ENCODE results near the gene PGBD1.

Gene PGBD1, protein sequence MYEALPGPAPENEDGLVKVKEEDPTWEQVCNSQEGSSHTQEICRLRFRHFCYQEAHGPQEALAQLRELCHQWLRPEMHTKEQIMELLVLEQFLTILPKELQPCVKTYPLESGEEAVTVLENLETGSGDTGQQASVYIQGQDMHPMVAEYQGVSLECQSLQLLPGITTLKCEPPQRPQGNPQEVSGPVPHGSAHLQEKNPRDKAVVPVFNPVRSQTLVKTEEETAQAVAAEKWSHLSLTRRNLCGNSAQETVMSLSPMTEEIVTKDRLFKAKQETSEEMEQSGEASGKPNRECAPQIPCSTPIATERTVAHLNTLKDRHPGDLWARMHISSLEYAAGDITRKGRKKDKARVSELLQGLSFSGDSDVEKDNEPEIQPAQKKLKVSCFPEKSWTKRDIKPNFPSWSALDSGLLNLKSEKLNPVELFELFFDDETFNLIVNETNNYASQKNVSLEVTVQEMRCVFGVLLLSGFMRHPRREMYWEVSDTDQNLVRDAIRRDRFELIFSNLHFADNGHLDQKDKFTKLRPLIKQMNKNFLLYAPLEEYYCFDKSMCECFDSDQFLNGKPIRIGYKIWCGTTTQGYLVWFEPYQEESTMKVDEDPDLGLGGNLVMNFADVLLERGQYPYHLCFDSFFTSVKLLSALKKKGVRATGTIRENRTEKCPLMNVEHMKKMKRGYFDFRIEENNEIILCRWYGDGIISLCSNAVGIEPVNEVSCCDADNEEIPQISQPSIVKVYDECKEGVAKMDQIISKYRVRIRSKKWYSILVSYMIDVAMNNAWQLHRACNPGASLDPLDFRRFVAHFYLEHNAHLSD

DNA sequence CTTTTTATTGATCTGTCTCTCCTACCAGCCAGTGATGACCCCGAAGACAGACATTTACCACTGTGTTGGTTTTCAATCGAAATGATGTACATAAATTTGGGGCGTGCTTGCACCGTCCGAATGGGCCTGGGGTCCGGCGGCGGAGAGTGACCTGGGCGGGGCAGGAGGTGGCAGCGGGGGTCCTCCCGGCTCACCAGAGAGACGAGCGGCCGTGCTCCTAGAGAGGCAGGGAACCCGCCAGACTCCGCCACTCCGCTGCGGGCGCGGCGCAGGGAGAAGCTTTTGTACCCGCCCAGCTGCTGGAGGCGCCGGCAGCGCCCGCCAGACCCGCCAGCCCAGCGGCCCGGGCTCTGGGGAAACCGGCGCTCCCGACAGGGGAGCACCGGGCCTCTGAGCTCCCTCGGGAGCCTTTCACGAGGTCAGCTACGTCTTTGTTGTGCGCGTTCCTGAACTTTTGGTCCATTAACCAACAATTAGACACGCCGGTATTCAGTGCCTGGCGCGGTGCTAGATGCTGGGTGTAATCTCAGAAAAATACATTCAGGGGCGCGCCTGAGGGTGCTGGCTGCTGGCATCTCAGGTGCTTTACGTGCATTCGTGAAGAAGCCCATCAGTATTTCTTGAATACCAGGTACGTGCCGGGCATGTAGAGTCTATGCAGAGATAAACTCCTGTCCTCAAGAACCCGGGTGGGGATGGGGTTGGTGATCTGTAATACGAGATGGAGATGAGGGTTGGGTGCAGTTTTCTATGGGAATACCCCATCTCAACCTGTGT is at the start of gene PGBD1:
PGBD1 (plus strand) TSS at position 285 of the 777 bp plus-strand sequence. CDS start 2,242 bp downstream, outside the sequence.
- DNase-seq: peak in 56 of 58 donors; percentile 5 to 75 (median 44)

DNA sequence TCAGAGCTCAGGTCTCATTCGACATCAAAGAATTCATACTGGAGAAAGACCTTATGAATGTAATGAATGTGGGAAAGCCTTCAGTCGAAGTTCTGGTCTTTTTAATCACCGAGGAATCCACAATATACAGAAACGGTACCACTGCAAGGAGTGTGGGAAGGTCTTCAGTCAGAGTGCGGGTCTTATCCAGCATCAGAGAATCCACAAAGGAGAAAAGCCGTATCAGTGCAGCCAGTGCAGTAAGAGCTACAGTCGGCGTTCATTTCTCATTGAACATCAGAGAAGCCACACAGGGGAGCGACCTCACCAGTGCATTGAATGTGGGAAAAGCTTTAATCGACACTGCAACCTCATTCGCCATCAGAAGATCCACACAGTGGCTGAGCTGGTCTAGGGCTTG is 48.6 kb upstream of the PGBD1 start:
- DNase-seq: no peak

DNA sequence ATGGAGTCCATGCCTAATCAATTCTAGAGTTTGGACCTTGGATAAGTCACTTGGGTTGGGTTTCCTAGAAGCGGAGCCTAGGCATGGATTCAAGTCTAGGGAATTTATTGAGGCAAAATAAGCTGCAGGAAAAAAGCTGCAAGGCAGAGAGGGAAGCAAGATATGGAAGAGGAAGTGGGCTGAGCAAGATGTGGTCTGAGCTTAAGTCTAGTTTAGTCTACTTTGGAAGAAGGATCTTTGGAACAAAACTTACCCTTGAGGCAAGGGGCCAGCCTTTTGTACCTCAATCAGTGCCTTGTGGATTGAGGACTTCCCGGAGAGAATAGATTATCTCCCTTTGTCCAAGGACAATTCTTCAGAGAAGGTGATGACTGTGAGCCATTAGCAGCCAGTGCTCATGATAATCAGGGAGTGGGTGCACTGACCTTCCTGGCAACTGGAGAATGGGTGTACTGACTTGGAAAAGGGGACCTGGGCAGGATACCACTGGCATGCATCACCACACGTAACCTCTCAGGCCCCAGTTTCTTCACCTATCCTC is 45.4 kb upstream of the PGBD1 start:
- DNase-seq: peak in 1 of 58 donors; percentile 1

DNA sequence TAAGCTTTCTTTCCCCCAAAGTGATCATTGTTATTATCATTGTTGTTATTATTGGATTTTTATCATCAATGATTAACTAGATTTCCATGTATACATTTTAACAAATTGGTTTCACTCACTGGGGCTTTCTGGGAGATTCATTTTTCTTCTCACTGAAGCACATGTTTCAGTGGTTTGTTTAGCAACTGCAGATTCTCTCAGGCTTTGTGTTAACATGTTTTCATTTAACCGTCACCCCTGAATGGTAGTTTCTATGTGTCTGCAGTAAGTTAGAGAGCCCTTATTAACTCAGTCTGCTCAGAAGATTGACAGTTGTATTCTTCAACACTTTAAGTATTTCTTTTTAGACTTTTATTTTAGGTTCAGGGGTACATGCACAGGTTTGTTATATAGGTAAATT is 41.7 kb upstream of the PGBD1 start:
- DNase-seq: no peak

DNA sequence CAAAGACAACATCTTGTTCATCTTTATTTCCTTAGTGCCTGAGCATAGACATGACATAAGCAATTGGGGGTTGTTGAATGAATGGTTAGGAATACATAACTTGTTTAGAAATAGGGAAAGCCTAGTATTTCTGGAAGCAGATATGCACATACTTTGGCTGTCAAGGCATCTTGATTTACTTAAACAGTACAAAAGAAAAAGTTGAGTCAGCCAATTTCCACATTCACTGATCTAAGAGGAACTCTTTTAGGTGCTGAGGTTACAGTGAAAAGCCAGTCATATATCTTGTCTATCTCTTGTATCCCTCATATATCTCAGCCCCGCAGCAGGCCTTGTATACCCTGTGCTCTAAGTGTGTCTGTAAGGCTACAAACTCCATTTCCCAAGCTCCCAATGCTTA is 40.9 kb upstream of the PGBD1 start:
- no peak for DNase-seq

DNA sequence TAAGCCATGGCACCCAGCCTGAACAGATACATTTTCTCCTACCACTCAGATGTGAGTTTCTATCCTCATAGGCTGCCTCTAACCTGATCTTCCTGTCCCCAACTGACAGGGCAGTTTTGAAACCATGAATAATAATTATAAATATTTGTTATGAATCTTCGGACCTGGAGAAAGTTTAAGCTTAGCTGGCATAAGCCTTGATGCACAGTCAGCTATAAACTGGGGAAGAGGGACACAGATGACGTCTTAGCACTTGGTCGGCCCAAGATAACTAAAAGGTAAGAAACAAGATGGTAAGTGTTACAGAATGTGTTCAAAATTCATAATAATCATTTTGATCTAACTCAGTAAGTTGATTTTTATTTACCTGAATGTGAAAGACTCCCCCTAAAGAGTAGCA is 37.4 kb upstream of the PGBD1 start:
- no peak for DNase-seq

DNA sequence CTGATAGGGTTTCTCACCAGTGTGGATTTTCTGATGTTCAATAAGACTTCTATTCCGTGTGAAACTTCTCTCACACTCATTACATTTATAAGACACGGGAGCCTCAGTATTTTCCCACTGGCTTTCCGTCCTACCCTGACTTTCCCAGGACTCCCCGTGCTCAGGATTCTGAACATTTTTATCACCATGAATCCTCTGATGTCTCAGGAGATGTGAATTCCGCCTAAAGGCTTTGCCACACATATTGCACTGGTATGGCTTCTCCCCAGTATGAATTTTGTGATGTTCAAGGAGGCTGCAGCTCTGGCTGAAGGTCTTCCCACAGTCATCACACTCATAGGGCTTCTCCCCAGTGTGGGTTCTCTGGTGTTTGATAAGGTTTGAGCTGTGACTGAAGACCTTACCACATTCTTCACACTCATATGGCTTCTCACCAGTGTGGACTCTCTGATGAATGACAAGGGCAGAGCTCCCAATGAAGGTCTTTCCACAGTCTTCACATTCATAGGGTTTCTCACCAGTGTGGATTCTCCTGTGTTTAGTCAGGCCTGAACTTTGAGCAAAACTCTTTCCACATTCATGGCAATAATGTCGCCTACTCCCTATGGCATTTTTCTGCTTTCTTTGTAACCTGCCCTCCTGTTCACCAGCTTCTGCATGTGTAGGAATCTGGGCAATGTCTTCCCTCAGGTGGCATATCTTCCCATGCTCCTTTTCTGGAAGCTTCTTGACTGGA is 36.0 kb upstream of the PGBD1 start:
- no peak for DNase-seq

DNA sequence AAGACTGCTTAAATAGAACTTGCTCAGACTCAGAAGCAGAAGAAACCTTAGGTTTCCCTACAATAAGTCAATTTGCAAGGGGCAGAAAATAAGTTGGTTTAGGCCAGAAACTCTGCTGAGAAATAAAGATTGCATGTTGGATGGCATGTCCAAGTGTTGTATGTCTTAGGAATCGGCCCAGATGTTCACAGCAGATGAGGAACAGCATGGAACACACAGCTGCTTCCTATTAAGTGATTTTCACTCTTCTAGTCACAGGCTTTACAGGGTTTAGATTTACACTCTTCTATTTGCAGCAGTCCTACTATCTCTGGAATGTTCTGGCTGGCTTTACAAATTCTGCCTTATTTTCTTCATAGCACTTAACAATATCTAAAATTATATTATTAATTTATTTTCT is 32.5 kb upstream of the PGBD1 start:
- DNase-seq: no peak

DNA sequence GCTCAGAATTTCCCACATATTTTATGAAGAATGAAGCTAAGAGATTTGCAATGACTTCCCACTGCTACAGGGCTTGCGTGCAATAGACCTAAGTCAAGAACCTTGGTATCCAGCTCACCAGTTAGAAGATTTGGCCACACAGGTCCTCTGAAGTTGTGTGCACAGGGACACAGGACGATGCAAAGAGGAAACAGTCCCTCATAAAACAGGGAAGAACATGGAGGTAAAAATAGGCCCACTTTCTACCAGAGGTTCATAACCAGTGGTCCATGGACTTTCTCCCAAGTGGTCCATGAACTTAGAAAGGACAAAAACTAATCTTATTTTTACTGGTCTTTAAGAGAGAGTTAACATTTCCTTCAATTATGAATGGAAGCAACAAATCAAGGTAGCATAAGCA is 30.6 kb upstream of the PGBD1 start:
- no peak for DNase-seq

DNA sequence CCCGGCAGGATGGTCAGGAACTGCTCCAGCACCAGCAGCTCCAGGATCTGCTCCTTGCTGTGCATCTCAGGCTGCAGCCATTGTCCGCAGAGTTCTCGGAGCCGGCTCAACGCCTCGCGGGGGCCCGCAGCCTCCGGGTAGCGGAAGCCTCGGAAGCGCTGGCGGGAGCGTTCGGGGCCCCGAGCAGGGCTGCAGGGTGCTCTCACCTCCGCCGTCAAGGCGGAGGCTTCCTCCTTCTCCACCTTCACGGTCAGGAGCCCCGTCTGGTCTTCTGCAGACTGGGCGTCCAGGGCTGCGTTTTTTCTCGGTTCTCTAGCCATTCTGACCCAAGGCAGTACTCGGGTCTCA is 29.7 kb upstream of the PGBD1 start:
- peak in 7 of 58 donors; percentile 9 to 52 (median 27) for DNase-seq

DNA sequence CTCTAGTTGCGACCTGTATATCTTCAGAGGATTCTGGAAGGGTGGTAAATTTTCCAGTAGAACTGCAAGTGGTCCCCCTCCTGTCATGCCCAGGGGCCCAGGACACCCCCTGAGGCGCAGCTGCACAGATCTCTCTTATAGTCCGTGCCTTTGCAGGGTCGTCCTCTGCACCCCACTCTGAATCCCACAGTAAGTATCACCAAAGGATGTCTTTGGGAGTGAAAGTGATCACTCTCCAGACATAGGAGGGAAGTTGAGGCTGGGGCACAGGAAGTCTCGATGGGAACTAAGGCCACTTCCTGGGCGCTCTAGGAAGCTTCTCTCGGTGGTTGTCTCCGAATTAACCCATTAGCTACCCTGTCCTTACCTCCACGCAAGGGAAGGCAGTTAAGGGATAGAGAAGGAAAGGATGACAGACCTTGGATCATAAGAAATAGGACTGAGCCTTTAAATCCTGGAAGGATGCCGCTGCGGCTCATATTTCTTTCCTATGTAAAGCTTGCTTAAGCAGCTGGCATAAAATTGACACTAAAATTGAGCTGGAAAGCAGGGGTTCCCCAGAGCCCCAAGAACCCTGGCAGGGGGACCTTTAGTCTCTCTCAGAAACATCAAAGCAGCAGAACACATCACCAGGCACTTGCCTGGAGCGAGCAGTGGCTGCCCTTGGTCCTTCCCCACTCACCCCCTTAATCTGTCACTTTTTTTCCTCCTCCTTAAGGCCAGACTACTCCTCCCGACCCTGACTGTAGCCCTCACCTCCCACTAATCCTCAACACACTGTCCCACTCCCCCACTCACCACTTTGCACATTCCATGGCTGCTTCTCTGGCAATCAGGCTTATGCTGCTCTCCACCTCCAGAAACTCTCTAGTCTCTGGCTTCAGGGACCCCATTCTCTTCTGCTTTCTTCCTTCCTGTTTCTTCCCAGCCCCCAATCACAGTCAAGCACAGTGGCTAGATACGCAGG is 29.1 kb upstream of the PGBD1 start, which contains the start of gene ZKSCAN4:
ZKSCAN4 (minus strand) TSS at position 261 of the 967 bp plus-strand sequence. CDS start 289 bp downstream, outside the sequence.
- peak; percentile 7 to 86 (median 65) for DNase-seq

DNA sequence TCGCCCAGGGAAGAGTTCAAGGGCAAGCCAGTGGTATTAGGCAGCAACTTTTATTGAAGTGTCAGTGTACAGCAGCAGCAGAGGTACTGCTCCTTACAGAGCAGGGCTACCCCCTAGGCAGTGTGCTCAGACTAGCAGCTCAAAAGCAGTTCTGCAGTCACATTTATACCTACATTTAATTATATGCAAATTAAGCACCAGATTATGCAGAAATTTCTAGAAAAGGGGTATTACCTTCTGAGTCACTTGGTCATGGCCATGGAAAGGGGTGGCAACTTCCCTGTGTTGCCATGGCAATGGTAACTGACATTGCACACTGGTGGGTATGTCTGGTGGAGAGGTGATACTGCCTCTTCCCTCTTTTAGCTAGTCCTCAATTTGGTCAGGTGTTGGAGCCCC is 27.3 kb upstream of the PGBD1 start:
- no peak for DNase-seq

DNA sequence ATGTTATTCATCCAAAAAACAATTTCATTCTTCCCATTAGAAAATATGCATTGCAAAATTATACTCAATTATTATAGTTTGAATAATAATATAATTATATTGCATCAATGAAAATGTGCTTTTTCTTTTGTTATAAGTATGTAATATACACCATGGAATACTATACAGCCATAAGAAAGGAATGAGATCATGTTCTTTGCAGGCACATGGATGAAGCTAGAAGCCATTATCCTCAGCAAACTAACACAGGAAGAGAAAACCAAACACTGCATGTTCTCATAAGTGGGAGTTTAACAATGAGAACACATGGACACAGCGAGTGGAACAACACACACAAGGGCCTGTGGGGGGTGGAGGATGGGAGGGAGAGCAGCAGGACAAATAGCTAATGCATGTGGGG is 24.3 kb upstream of the PGBD1 start:
- no peak for DNase-seq

DNA sequence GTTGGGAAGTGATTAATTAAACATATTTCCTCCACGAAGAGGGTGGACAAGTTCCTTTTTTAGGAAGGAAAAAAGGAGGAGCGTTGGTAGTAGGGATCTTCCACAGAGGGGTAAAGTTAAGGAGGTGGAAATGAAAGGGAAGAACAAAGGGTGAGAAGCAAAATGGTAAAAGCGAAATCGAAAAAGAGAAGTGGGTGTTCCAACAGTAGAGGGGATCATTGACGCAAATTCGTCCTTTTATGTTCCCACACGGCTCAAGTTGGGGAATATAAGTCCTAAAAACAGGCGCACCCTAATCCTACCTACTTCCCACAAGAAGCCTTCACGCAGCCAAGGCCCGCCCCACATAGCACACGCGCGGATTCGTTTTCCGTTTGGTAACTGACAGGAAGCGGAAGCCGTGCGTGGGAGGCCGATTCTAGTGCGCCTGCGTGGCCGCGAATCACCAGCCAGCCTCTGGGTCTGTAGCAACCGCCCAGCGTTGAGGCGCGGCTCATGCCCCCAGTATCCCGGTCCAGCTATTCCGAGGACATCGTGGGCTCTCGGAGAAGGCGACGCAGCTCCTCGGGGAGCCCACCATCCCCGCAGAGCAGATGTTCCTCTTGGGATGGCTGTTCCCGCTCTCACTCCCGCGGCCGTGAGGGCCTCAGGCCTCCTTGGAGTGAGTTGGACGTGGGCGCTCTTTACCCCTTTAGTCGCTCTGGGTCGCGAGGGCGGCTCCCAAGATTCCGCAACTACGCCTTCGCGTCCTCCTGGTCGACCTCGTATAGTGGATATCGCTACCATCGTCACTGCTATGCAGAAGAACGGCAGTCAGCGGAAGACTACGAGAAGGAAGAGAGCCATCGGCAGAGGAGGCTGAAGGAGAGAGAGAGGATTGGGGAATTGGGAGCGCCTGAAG is 22.2 kb upstream of the PGBD1 start, which contains the start of gene NKAPL:
NKAPL (plus strand) TSS at position 421 of the 901 bp plus-strand sequence; CDS start at position 496, 75 bp downstream.
- peak in 54 of 58 donors; percentile 2 to 80 (median 42) for DNase-seq

DNA sequence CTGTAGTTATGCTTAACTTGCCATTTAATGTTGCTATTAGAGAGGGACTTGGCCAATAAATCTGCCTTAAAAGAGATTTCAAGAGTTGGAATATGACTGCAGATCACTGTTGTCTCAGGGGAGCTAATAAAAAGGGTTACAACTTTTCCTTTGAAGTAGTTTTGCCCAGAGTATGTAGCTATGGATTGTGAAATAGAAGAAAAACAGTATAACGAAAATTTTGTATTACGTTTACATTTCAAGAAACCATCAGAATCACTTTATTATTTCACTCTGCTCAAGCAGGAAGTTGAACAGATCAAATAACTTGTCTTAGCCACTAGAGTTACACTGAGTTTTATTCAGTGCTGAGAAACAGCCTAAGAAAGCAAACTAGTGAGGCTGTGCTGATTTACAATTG is 17.4 kb upstream of the PGBD1 start:
- DNase-seq: no peak

DNA sequence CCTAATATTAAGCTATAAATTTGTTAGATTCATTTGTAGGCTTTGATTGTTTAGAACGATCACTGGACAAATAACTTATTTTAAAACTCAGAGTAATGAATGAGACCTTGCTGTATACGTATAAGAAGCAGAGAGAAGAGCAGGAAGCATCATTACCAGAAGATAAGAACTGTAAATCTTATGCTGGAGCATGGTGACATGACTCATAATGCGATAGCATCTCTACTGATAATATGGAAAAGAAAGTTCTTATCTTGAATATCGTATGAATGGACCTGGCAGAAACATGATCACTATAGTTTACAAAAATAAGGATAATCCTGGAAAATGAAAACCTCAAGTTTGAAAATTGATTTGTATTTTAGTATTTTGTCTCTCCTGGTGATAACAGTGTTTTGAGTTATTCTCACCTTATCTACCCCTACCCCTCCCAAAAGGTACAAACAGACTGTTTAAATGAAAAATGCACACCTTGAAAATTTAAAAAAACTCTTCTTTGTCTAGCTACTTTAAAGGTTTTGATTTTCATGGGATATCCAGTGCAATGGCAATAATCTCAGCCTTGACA is 16.5 kb upstream of the PGBD1 start:
- DNase-seq: no peak

DNA sequence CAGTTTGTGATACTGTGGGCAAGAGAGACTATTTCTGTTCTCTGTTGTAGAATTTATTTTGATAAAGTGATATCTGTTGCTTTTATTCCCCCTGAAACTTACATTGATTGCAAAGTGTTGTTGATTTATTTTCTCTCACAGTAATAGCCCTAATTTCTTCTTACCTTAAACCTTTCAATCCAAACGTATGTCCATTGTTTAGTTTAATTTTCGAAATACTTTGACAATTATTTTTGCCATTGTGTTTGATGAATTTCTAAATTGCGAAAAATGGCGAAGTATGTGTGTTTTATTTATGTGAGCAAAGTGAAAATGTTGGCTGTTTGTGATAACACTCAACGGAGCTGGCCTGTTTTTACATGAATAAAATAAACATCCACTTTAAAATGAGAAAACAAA is 14.8 kb upstream of the PGBD1 start:
- DNase-seq: no peak
